Measurements from ENCODE around the gene FGF16. TPM values are rescaled to one million over a fixed set of nuclear protein-coding genes. Genes with fewer than 3 reads are reported as not detected.

Gene FGF16
- total and polyA plus RNA-seq, 2 experiments from 2014 or later: 0.22 TPM; not detected in 1

DNA sequence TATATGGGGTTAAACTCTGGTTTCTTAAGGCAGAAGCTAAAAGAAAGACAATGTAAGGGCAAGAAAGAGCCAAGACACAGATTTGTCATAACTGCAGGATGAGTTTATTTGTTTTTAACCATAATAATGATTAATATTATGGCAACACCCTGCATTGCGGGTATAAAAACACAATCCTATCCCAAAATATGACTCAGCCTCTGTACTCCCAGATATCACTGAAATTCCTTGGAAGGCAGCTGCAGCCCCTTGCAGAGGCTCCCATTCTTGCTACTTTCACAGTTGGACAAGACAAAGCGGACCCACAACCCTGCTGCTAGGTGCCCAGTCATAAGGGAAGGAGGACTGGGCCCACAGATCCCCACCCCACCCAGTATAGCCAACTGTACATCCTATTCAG lies 20.4 kb upstream of the FGF16 start:
- Histone ChIP-seq H2AFZ (no peak overlapping the region), H3K36me3 (ENCODE audit: low read depth) (no peaks in the 10 kb centered on the region), H4K20me1 (ENCODE audit: insufficient read depth) (no peaks in the 10 kb centered on the region), H3K27ac (peak overlapping the region; percentile 8; the same call in 1 of the 2 replicates), H3K9me2 (ENCODE audit: insufficient read depth) (no peaks in the 10 kb centered on the region), H3K79me2 (ENCODE audit: insufficient read depth) (no peaks in the 10 kb centered on the region), H3K4me2 (ENCODE audit: unreplicated experiment) (no peak overlapping the region), H3K4me1 (ENCODE audit: insufficient read depth) (peaks cover 25% of the 10 kb centered on the region), H3K9me3 (ENCODE audit: low read depth) (no peaks in the 10 kb centered on the region), H3K27me3 (replicated peaks; ENCODE audit: insufficient read depth) (no peaks in the 10 kb centered on the region), H3F3A (ENCODE audit: insufficient read depth) (peaks cover 8% of the 10 kb centered on the region; the same call in 1 of the 2 replicates), H3K9ac (no peak overlapping the region), H3K4me3 (no peak overlapping the region)
- 33 to 41% methylated on average over 2 of the region's 2 CpGs for WGBS, 2 experiments (ENCODE audit: low coverage in 1 of 2, low lambda C conversion rate in 2 of 2, missing lambda C conversion rate in 2 of 2)
- peak; percentile 57 for DNase-seq
- TF ChIP-seq EZH2 (IDR thresholded peaks at IDR 0.05; ENCODE audit: insufficient read depth, poor library complexity, severe bottlenecking) (no peak), EZH2phosphoT487 (IDR thresholded peaks at IDR 0.05; ENCODE audit: insufficient read depth, low read depth) (no peak)
- in situ Hi-C loops (cut with MboI): no loop called here

- 13 to 20% methylated on average over 1 of the region's 1 CpG for WGBS, 2 experiments (ENCODE audit: low coverage in 1 of 2, low lambda C conversion rate in 2 of 2, missing lambda C conversion rate in 2 of 2)
- Histone ChIP-seq H3K9ac (no peak overlapping the region), H3K27ac (0 out of 2 replicates have a peak overlapping the region, but pooled peaks have one; percentile 8), H3K4me1 (ENCODE audit: insufficient read depth) (peaks cover 25% of the 10 kb centered on the region), H3K79me2 (ENCODE audit: insufficient read depth) (no peaks in the 10 kb centered on the region), H3K9me3 (ENCODE audit: low read depth) (no peaks in the 10 kb centered on the region), H4K20me1 (ENCODE audit: insufficient read depth) (no peaks in the 10 kb centered on the region), H2AFZ (no peak overlapping the region), H3K27me3 (replicated peaks; ENCODE audit: insufficient read depth) (no peaks in the 10 kb centered on the region), H3K4me2 (ENCODE audit: unreplicated experiment) (no peak overlapping the region), H3F3A (ENCODE audit: insufficient read depth) (peaks cover 8% of the 10 kb centered on the region; the same call in 1 of the 2 replicates), H3K36me3 (ENCODE audit: low read depth) (no peaks in the 10 kb centered on the region), H3K9me2 (ENCODE audit: insufficient read depth) (no peaks in the 10 kb centered on the region), H3K4me3 (no peak overlapping the region)
- peak; percentile 38 for DNase-seq
- in situ Hi-C loops (cut with MboI): no loop called here
- TF ChIP-seq EZH2phosphoT487 (IDR thresholded peaks at IDR 0.05; ENCODE audit: insufficient read depth, low read depth) (no peak), EZH2 (IDR thresholded peaks at IDR 0.05; ENCODE audit: insufficient read depth, poor library complexity, severe bottlenecking) (no peak)
Observed at GRCh38 chrX:77427611-77428010, 19.6 kb upstream of the FGF16 start.

- H3K4me2 ChIP-seq (ENCODE audit: unreplicated experiment): no peak overlapping the region
- no peak overlapping the region for H3K27ac ChIP-seq
- no peaks in the 10 kb centered on the region for H3K36me3 ChIP-seq (ENCODE audit: low read depth)
Observed at GRCh38 chrX:77428551-77428950, 18.6 kb upstream of the FGF16 start.

GRCh38 chrX:77431227-77431626 lies 16.0 kb upstream of the FGF16 start:
- H3K27ac ChIP-seq: peak overlapping the region; percentile 24; the same call in 1 of the 2 replicates
- no peak overlapping the region for H2AFZ ChIP-seq
- no peaks in the 10 kb centered on the region for H3K9me2 ChIP-seq (ENCODE audit: insufficient read depth)
- no peak overlapping the region for H3K9ac ChIP-seq
- TF ChIP-seq EZH2 (IDR thresholded peaks at IDR 0.05; ENCODE audit: insufficient read depth, poor library complexity, severe bottlenecking) (no peak), EZH2phosphoT487 (IDR thresholded peaks at IDR 0.05; ENCODE audit: insufficient read depth, low read depth) (no peak)
- H3K4me1 ChIP-seq (ENCODE audit: insufficient read depth): peaks cover 28% of the 10 kb centered on the region
- no peak overlapping the region for H3K4me3 ChIP-seq
- peaks cover 14% of the 10 kb centered on the region; the same call in 1 of the 2 replicates for H3F3A ChIP-seq (ENCODE audit: insufficient read depth)
- no peak overlapping the region for H3K4me2 ChIP-seq (ENCODE audit: unreplicated experiment)
- H4K20me1 ChIP-seq (ENCODE audit: insufficient read depth): no peaks in the 10 kb centered on the region
- H3K9me3 ChIP-seq (ENCODE audit: low read depth): no peaks in the 10 kb centered on the region
- DNase-seq: peak; percentile 72
- in situ Hi-C loops (cut with MboI): no loop called here
- no peaks in the 10 kb centered on the region for H3K36me3 ChIP-seq (ENCODE audit: low read depth)
- WGBS, 2 experiments (ENCODE audit: low coverage in 1 of 2, low lambda C conversion rate in 2 of 2, missing lambda C conversion rate in 2 of 2): 10 to 15% methylated on average over 4 to 5 of the region's 5 CpGs
- no peaks in the 10 kb centered on the region for H3K79me2 ChIP-seq (ENCODE audit: insufficient read depth)
- H3K27me3 ChIP-seq (replicated peaks; ENCODE audit: insufficient read depth): no peaks in the 10 kb centered on the region

More at GRCh38 chrX:77428551-77428950, 18.6 kb upstream of the FGF16 start:
- Histone ChIP-seq H3K9ac (no peak overlapping the region), H3F3A (ENCODE audit: insufficient read depth) (peaks cover 8% of the 10 kb centered on the region; the same call in 1 of the 2 replicates), H2AFZ (no peak overlapping the region), H3K79me2 (ENCODE audit: insufficient read depth) (no peaks in the 10 kb centered on the region), H3K4me1 (ENCODE audit: insufficient read depth) (peaks cover 25% of the 10 kb centered on the region), H3K4me3 (no peak overlapping the region), H3K9me3 (ENCODE audit: low read depth) (no peaks in the 10 kb centered on the region), H3K9me2 (ENCODE audit: insufficient read depth) (no peaks in the 10 kb centered on the region), H4K20me1 (ENCODE audit: insufficient read depth) (no peaks in the 10 kb centered on the region), H3K27me3 (replicated peaks; ENCODE audit: insufficient read depth) (no peaks in the 10 kb centered on the region)
- 100% methylated on average over 1 of the region's 1 CpG for WGBS, 2 experiments (ENCODE audit: low coverage in 1 of 2, low lambda C conversion rate in 2 of 2, missing lambda C conversion rate in 2 of 2)
- in situ Hi-C loops (cut with MboI): no loop called here
- no peak for DNase-seq
- no peak for TF ChIP-seq EZH2 (IDR thresholded peaks at IDR 0.05; ENCODE audit: insufficient read depth, poor library complexity, severe bottlenecking)
- no peak for TF ChIP-seq EZH2phosphoT487 (IDR thresholded peaks at IDR 0.05; ENCODE audit: insufficient read depth, low read depth)
